ENCODE measurements around the gene L3MBTL4.

DNA sequence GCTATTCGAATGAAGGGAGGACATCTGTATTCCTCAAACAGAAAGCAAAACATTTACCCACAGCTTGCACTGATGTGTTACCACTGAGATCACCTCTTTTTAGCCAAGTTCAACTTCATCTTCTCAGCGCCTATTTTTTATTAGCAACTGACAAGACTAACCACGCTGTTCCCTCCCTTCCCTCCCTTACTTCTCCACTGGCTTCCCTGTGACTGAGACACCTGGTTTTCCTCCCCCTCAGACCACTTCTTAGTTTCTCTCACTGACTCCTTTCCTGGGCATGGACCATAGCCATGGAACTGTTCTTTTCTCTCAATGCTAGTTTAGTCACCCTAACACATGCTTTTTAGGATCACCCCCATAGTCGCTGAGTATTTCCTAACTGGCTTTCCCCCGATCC, 3.3 kb downstream of the L3MBTL4 start:
- TF ChIP-seq, protein P1, sequence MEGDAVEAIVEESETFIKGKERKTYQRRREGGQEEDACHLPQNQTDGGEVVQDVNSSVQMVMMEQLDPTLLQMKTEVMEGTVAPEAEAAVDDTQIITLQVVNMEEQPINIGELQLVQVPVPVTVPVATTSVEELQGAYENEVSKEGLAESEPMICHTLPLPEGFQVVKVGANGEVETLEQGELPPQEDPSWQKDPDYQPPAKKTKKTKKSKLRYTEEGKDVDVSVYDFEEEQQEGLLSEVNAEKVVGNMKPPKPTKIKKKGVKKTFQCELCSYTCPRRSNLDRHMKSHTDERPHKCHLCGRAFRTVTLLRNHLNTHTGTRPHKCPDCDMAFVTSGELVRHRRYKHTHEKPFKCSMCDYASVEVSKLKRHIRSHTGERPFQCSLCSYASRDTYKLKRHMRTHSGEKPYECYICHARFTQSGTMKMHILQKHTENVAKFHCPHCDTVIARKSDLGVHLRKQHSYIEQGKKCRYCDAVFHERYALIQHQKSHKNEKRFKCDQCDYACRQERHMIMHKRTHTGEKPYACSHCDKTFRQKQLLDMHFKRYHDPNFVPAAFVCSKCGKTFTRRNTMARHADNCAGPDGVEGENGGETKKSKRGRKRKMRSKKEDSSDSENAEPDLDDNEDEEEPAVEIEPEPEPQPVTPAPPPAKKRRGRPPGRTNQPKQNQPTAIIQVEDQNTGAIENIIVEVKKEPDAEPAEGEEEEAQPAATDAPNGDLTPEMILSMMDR (IDR thresholded peaks at IDR 0.05), result no peak
- TF ChIP-seq POLR2AphosphoS5 (IDR thresholded peaks at IDR 0.05; ENCODE audit: low read depth, low read length) (no peak), TCF7L2 (IDR thresholded peaks at IDR 0.05; ENCODE audit: low read depth, low read length) (no peak)

All from Panc1 (cell line).